Peyer's patch (tissue), 4 donors: Measurements from ENCODE around the gene STX3. TPM values are rescaled to one million over a fixed set of nuclear protein-coding genes. Genes with fewer than 3 reads are reported as not detected.

Source experiments
- DNase-seq, 3 donors: peaks; one replicate each; pipeline ENCODE4 v3.0.0-alpha.2; 2017 to 2019
- H3K27ac ChIP-seq, 4 donors: fragments of 200-600 bp; sonication (generic); one replicate each; pipeline ENCODE4 v1.5.1; 2016 to 2019
- H3K27me3 ChIP-seq, 2 donors: fragments of 200-600 bp; sonication (generic); one replicate each; pipeline ENCODE4 v1.5.1; 2019
- H3K36me3 ChIP-seq, 3 donors: fragments of 200-600 bp; sonication (generic); one replicate each; pipeline ENCODE4 v1.5.1; 2016 to 2019
- H3K4me1 ChIP-seq, 4 donors: fragments of 200-600 bp; sonication (generic); one replicate each; pipeline ENCODE4 v1.5.1; 2016 to 2019
- H3K4me3 ChIP-seq, 4 donors: fragments of 200-600 bp; sonication (generic); 1 replicate in 3 of 4; 2 replicates in 1 of 4; pipeline ENCODE4 v1.5.1; 2016 to 2019; ENCODE audit warnings: mild to moderate bottlenecking in 1 of 4
- H3K9me3 ChIP-seq, 4 donors: fragments of 200-600 bp; sonication (generic); one replicate each; pipeline ENCODE4 v1.5.1; 2016 to 2019; ENCODE audit warnings: mild to moderate bottlenecking in 1 of 4
- POLR2A ChIP-seq, 2 donors: fragments of 450-650 bp; IDR thresholded peaks; one replicate each; pipeline ENCODE4 v1.5.1; 2017; ENCODE audit warnings: antibody characterized with exemption in 2 of 2, mild to moderate bottlenecking in 2 of 2, moderate library complexity in 2 of 2
- total RNA-seq, 4 donors: library from RNA; depleted of rRNA; stranded (reverse); fragments of >200 nt; gene quantifications; one replicate each; pipeline ENCODE4 v1.1.0, GENCODE V29; 2016
- TF ChIP-seq, protein P1 (sequence below), 6 experiments: fragments of 450-650 bp in 4 of 6; fragments of 200-600 bp in 2 of 6; sonication (generic) in 1 of 6; IDR thresholded peaks; one replicate each; pipeline ENCODE4 v1.5.1; 2017 to 2019; ENCODE audit warnings: antibody characterized with exemption in 6 of 6, mild to moderate bottlenecking in 3 of 6, moderate library complexity in 1 of 6

Gene STX3
- total RNA-seq, 4 donors from 2014 or later, result 77.7 to 167 (median 121) TPM

GRCh38 chr11:59822989-59823566 is 67.9 kb downstream of the STX3 start:
- peak in 1 of 3 donors; percentile 67 for DNase-seq
- TF ChIP-seq, protein P1, sequence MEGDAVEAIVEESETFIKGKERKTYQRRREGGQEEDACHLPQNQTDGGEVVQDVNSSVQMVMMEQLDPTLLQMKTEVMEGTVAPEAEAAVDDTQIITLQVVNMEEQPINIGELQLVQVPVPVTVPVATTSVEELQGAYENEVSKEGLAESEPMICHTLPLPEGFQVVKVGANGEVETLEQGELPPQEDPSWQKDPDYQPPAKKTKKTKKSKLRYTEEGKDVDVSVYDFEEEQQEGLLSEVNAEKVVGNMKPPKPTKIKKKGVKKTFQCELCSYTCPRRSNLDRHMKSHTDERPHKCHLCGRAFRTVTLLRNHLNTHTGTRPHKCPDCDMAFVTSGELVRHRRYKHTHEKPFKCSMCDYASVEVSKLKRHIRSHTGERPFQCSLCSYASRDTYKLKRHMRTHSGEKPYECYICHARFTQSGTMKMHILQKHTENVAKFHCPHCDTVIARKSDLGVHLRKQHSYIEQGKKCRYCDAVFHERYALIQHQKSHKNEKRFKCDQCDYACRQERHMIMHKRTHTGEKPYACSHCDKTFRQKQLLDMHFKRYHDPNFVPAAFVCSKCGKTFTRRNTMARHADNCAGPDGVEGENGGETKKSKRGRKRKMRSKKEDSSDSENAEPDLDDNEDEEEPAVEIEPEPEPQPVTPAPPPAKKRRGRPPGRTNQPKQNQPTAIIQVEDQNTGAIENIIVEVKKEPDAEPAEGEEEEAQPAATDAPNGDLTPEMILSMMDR (IDR thresholded peaks at IDR 0.05), result peak in 4 of 6 experiments; percentile 45 to 89 (median 86)
- no peak for TF ChIP-seq POLR2A (IDR thresholded peaks at IDR 0.05)

GRCh38 chr11:59829358-59829757 is 74.2 kb downstream of the STX3 start:
- H3K36me3 ChIP-seq, result no peaks in the 10 kb centered on the region
- H3K27ac ChIP-seq, result no peak overlapping the region
- no peaks in the 10 kb centered on the region for H3K9me3 ChIP-seq
- DNase-seq, result no peak
- TF ChIP-seq POLR2A (IDR thresholded peaks at IDR 0.05), result no peak
- TF ChIP-seq, protein P1 (IDR thresholded peaks at IDR 0.05), result no peak
- no peaks in the 10 kb centered on the region for H3K4me1 ChIP-seq
- H3K4me3 ChIP-seq, result no peak overlapping the region
- no peaks in the 10 kb centered on the region for H3K27me3 ChIP-seq

More at GRCh38 chr11:59822989-59823566, 67.9 kb downstream of the STX3 start:
- Histone ChIP-seq H3K4me3 (no peak overlapping the region), H3K4me1 (no peaks in the 10 kb centered on the region), H3K27ac (no peak overlapping the region), H3K36me3 (no peaks in the 10 kb centered on the region), H3K9me3 (no peaks in the 10 kb centered on the region), H3K27me3 (no peaks in the 10 kb centered on the region)

DNA sequence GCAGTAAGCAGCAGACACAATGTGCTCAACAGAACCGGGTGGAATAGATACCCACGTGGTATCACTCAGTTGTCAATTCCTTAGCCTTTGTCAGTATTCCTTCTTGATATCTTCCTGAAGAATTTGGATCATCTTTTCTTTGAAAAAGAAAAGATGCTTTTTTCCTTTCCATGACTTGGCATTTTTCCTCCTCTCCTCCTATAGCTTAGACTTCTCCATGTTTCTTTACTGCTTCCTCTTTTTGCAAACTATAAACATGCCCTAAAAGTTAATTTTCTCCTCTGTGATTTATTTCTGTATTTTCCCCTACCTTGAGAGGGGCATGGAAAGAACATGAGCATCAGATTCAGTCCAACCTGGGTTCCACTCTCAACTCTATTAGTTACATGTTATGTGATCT is 78.4 kb downstream of the STX3 start:
- Histone ChIP-seq H3K4me1 (no peaks in the 10 kb centered on the region), H3K27me3 (no peaks in the 10 kb centered on the region), H3K27ac (no peak overlapping the region), H3K36me3 (no peaks in the 10 kb centered on the region), H3K4me3 (no peak overlapping the region), H3K9me3 (no peaks in the 10 kb centered on the region)
- TF ChIP-seq POLR2A (IDR thresholded peaks at IDR 0.05), result no peak
- TF ChIP-seq, protein P1 (IDR thresholded peaks at IDR 0.05), result no peak
- DNase-seq, result no peak

DNA sequence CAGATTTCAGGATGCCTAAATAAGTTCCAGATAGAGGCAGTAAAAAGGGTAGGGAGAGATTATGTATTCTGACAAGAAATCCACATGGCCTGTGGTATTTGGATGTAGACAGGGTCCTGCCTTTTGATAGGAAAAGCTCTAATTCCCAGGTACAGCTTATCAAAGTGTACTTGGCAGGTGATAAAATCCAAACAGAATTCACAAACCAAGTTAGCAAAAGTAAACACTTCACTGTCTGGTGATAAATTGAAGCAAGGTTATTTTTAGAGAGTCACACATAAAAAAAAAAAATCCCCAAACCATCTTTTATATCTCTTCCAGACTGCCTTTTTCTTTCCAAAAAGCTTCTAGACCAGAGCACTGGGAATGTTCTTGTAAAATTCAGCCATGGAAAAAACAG is 84.4 kb downstream of the STX3 start:
- Histone ChIP-seq H3K4me1 (no peaks in the 10 kb centered on the region), H3K36me3 (no peaks in the 10 kb centered on the region), H3K4me3 (no peak overlapping the region), H3K27ac (no peak overlapping the region), H3K27me3 (no peaks in the 10 kb centered on the region), H3K9me3 (no peaks in the 10 kb centered on the region)
- TF ChIP-seq, protein P1 (IDR thresholded peaks at IDR 0.05), result no peak
- TF ChIP-seq POLR2A (IDR thresholded peaks at IDR 0.05), result no peak
- DNase-seq, result no peak

DNA sequence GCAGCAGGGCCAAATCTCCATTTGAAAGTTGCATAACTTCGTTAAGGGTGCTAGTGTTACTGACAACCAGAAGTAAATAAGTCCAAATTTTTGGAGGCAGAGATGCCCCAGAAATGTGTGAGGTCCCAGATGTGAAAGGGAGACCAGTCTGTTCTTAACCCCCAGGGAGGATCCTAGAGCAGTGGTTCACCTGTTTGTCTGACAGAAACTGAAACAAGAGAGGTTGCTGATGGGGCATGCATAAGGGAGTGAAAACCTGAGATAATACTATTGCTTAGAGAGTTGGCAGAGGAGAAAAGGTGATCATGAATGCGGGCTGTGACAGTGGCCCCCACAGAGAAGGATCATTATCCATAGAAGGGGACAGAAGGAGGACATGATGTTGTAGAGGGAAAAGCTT is 86.3 kb downstream of the STX3 start:
- H3K4me3 ChIP-seq, result no peak overlapping the region
- H3K27me3 ChIP-seq, result no peaks in the 10 kb centered on the region
- H3K36me3 ChIP-seq, result no peaks in the 10 kb centered on the region

More for the DNA sequence above, 86.3 kb downstream of the STX3 start:
- no peaks in the 10 kb centered on the region for H3K4me1 ChIP-seq
- TF ChIP-seq, protein P1 (IDR thresholded peaks at IDR 0.05), result no peak
- TF ChIP-seq POLR2A (IDR thresholded peaks at IDR 0.05), result no peak
- DNase-seq, result no peak
- H3K9me3 ChIP-seq, result no peaks in the 10 kb centered on the region
- no peak overlapping the region for H3K27ac ChIP-seq
